H9 (cell line): Measurements from ENCODE around the gene RIOK2. TPM values are rescaled to one million over a fixed set of nuclear protein-coding genes. Genes with fewer than 3 reads are reported as not detected.

Experiments
- DNase-seq: peaks from one replicate; pipeline ENCODE4 v3.0.0-alpha.2; 2017
- H2AFZ ChIP-seq: one replicate; pipeline ENCODE4 v1.6.1; 2013; ENCODE audit warnings: mild to moderate bottlenecking, low read length, control low read depth, moderate library complexity
- H2AK5ac ChIP-seq: 2 replicates; pipeline ENCODE4 v1.6.1; 2013; ENCODE audit warnings: low read length, control low read depth, mixed read lengths; ENCODE audit not compliant: insufficient read length
- H2BK120ac ChIP-seq: one replicate; pipeline ENCODE4 v1.6.1; 2013; ENCODE audit warnings: low read depth, mild to moderate bottlenecking, low read length, control low read depth, inconsistent platforms; ENCODE audit not compliant: poor library complexity, severe bottlenecking
- H2BK12ac ChIP-seq: 2 replicates; pipeline ENCODE4 v1.6.1; 2013; ENCODE audit warnings: low read length, control low read depth, mixed read lengths, low read depth; ENCODE audit not compliant: insufficient read length
- H2BK15ac ChIP-seq: 2 replicates; pipeline ENCODE4 v1.6.1; 2013; ENCODE audit warnings: low read depth, low read length, control low read depth
- H2BK20ac ChIP-seq: one replicate; pipeline ENCODE4 v1.6.1; 2013; ENCODE audit warnings: low read depth, mild to moderate bottlenecking, low read length, control low read depth, inconsistent platforms; ENCODE audit not compliant: poor library complexity, severe bottlenecking
- H2BK5ac ChIP-seq: 2 replicates; pipeline ENCODE4 v1.6.1; 2013; ENCODE audit warnings: low read length, control low read depth, mixed read lengths; ENCODE audit not compliant: insufficient read length
- H3K14ac ChIP-seq: 2 replicates; pipeline ENCODE4 v1.6.1; 2013; ENCODE audit warnings: low read length, control low read depth; ENCODE audit not compliant: insufficient read depth
- H3K18ac ChIP-seq: 2 replicates; pipeline ENCODE4 v1.6.1; 2013; ENCODE audit warnings: low read depth, mild to moderate bottlenecking, mixed read lengths, low read length, control low read depth; ENCODE audit not compliant: insufficient read length
- H3K23ac ChIP-seq: 2 replicates; pipeline ENCODE4 v1.6.1; 2013; ENCODE audit warnings: low read length, control low read depth, mixed read lengths, low read depth; ENCODE audit not compliant: insufficient read length
- H3K23me2 ChIP-seq: 2 replicates; pipeline ENCODE4 v1.6.1; 2013; ENCODE audit warnings: low read depth, mild to moderate bottlenecking, mixed read lengths, low read length, control low read depth; ENCODE audit not compliant: insufficient read length, poor library complexity, severe bottlenecking
- H3K27ac ChIP-seq: 2 replicates; pipeline ENCODE4 v1.5.1; 2013; ENCODE audit warnings: low read length, control low read depth, mixed read lengths, low read depth; ENCODE audit not compliant: insufficient read length
- H3K27me3 ChIP-seq: 2 replicates; pipeline ENCODE4 v1.6.1; 2013; ENCODE audit warnings: low read length, control low read depth, inconsistent platforms; ENCODE audit not compliant: insufficient read depth
- H3K4ac ChIP-seq: 2 replicates; pipeline ENCODE4 v1.6.1; 2013; ENCODE audit warnings: low read depth, mild to moderate bottlenecking, control low read depth, inconsistent platforms, low read length, moderate library complexity
- H3K4me1 ChIP-seq: 2 replicates; pipeline ENCODE4 v1.6.1; 2013; ENCODE audit warnings: low read length, control low read depth, inconsistent platforms; ENCODE audit not compliant: insufficient read depth
- H3K4me2 ChIP-seq: 2 replicates; pipeline ENCODE4 v1.6.1; 2013; ENCODE audit warnings: low read length, control low read depth, mixed read lengths; ENCODE audit not compliant: insufficient read length, insufficient read depth
- H3K56ac ChIP-seq: 2 replicates; pipeline ENCODE4 v1.6.1; 2013; ENCODE audit warnings: low read depth, mild to moderate bottlenecking, mixed read lengths, low read length, control low read depth; ENCODE audit not compliant: insufficient read length
- H3K79me1 ChIP-seq: 2 replicates; pipeline ENCODE4 v1.6.1; 2013; ENCODE audit warnings: low read depth, mild to moderate bottlenecking, moderate library complexity, low read length, control low read depth, inconsistent platforms; ENCODE audit not compliant: insufficient read depth, poor library complexity, severe bottlenecking
- H3K79me2 ChIP-seq: 2 replicates; pipeline ENCODE4 v1.6.1; 2013; ENCODE audit warnings: low read length, control low read depth, inconsistent platforms; ENCODE audit not compliant: insufficient read depth
- H3K9ac ChIP-seq: 2 replicates; pipeline ENCODE4 v1.6.1; 2013; ENCODE audit warnings: low read length, control low read depth, mixed read lengths; ENCODE audit not compliant: insufficient read length; ENCODE audit errors: extremely low read depth
- H3K9me3 ChIP-seq: one replicate; pipeline ENCODE4 v1.6.1; 2013; ENCODE audit warnings: low read depth, low read length, inconsistent platforms; ENCODE audit not compliant: control insufficient read depth
- H3T11ph ChIP-seq: one replicate; pipeline ENCODE4 v1.6.1; 2013; ENCODE audit warnings: mild to moderate bottlenecking, low read length, control low read depth, inconsistent platforms
- H4K20me1 ChIP-seq: one replicate; pipeline ENCODE4 v1.6.1; 2013; ENCODE audit not compliant: control insufficient read depth, insufficient read length, insufficient read depth
- H4K5ac ChIP-seq: 2 replicates; pipeline ENCODE4 v1.6.1; 2013; ENCODE audit warnings: low read depth, mild to moderate bottlenecking, mixed read lengths, low read length, control low read depth; ENCODE audit not compliant: insufficient read length
- H4K8ac ChIP-seq: replicated peaks from 2 replicates; pipeline ENCODE4 v1.6.1; 2013; ENCODE audit warnings: low read length, control low read depth, mixed read lengths, low read depth; ENCODE audit not compliant: insufficient read length
- H4K91ac ChIP-seq: 2 replicates; pipeline ENCODE4 v1.6.1; 2013; ENCODE audit warnings: low read depth, mild to moderate bottlenecking, moderate library complexity, mixed read lengths, low read length, control low read depth; ENCODE audit not compliant: insufficient read length
- H3K27ac Mint-ChIP-seq, 3 experiments: 2 replicates in 2 of 3; 3 replicates in 1 of 3; pipeline ENCODE4 v1.8.0; 2020 to 2021; ENCODE audit warnings: mixed read lengths in 3 of 3, mild to moderate bottlenecking in 1 of 3, moderate library complexity in 1 of 3
- H3K27me3 Mint-ChIP-seq: 2 replicates; pipeline ENCODE4 v1.8.0; 2021; ENCODE audit warnings: low read depth, mild to moderate bottlenecking, moderate library complexity, mixed read lengths
- H3K36me3 Mint-ChIP-seq, 3 experiments: 2 replicates in 2 of 3; 3 replicates in 1 of 3; pipeline ENCODE4 v1.8.0; 2020 to 2021; ENCODE audit warnings: low read depth in 3 of 3, mixed read lengths in 3 of 3; ENCODE audit not compliant: insufficient read depth in 1 of 3
- H3K4me1 Mint-ChIP-seq, 2 experiments: 2 replicates each; pipeline ENCODE4 v1.8.0; 2020; ENCODE audit warnings: mixed read lengths in 2 of 2
- H3K4me3 Mint-ChIP-seq, 2 experiments: 2 replicates in 1 of 2; 3 replicates in 1 of 2; pipeline ENCODE4 v1.8.0; 2020 to 2021; ENCODE audit warnings: mild to moderate bottlenecking in 2 of 2, mixed read lengths in 2 of 2, moderate library complexity in 1 of 2
- H3K9me3 Mint-ChIP-seq, 2 experiments: 2 replicates in 1 of 2; 3 replicates in 1 of 2; pipeline ENCODE4 v1.8.0; 2020; ENCODE audit warnings: mild to moderate bottlenecking in 2 of 2, mixed read lengths in 2 of 2, moderate library complexity in 1 of 2
- WGBS: extraction: QIAGEN DNeasy Blood & Tissue Kit; methylation state at CpG from one replicate; pipeline ENCODE4 v1.1.7; 2013; ENCODE audit warnings: missing lambda C conversion rate, low lambda C conversion rate, mixed read lengths; ENCODE audit not compliant: insufficient read length; ENCODE audit errors: extremely low coverage; 5-methylcytosine and 5-hydroxymethylcytosine counted together
- total RNA-seq: library from RNA; stranded (reverse); gene quantifications from 2 replicates; pipeline ENCODE4 v1.2.1, GENCODE V29; 2021
- TF ChIP-seq, protein P1 (sequence below): fragments of 200-600 bp; sonication (generic); conservative IDR thresholded peaks from 3 replicates; pipeline ENCODE4 v1.8.0; 2021; ENCODE audit warnings: antibody characterized with exemption, mild to moderate bottlenecking

Gene RIOK2
- total RNA-seq, 1 experiment from 2014 or later: 39.5 TPM

DNA sequence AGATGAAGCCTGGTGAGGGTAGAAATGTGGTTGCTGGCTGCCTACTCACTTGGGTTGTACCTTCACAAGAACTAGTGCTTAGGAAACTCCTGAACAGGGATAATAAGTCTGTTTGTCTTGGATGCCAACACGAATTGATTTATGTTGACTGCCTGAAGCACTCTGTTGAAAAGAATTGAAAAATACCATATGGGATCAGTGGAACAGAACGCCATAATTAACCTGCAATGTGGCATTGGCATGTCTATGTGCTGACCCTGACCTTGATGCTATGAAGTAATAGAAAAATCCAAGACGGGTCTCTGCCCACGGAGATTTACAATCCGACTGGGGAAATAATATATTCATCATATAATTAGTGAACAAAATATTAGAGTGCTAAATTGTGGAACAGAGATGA is 51.1 kb downstream of the RIOK2 start:
- no peaks in the 10 kb centered on the region for H4K20me1 ChIP-seq
- no peak overlapping the region for H2AK5ac ChIP-seq
- no peak overlapping the region for H2BK120ac ChIP-seq
- H2BK15ac ChIP-seq: no peak overlapping the region
- H3K14ac ChIP-seq: no peak overlapping the region
- no peak for DNase-seq
- Mint-ChIP-seq H3K36me3 (peaks cover 0 to 3% (median 0%) of the 10 kb centered on the region in 3 experiments; a peak in 2 of 7 replicates), H3K9me3 (peaks cover 0 to 2% of the 10 kb centered on the region in 2 experiments; a peak in 1 of 5 replicates), H3K4me1 (peaks cover 15 to 20% of the 10 kb centered on the region in 2 experiments), H3K27ac (no peak overlapping the region), H3K27me3 (no peaks in the 10 kb centered on the region), H3K4me3 (no peak overlapping the region)
- H3K27ac ChIP-seq: no peak overlapping the region
- TF ChIP-seq, protein P1, sequence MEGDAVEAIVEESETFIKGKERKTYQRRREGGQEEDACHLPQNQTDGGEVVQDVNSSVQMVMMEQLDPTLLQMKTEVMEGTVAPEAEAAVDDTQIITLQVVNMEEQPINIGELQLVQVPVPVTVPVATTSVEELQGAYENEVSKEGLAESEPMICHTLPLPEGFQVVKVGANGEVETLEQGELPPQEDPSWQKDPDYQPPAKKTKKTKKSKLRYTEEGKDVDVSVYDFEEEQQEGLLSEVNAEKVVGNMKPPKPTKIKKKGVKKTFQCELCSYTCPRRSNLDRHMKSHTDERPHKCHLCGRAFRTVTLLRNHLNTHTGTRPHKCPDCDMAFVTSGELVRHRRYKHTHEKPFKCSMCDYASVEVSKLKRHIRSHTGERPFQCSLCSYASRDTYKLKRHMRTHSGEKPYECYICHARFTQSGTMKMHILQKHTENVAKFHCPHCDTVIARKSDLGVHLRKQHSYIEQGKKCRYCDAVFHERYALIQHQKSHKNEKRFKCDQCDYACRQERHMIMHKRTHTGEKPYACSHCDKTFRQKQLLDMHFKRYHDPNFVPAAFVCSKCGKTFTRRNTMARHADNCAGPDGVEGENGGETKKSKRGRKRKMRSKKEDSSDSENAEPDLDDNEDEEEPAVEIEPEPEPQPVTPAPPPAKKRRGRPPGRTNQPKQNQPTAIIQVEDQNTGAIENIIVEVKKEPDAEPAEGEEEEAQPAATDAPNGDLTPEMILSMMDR: no peak
- H3K23ac ChIP-seq: no peak overlapping the region
- no peaks in the 10 kb centered on the region for H3K79me1 ChIP-seq
- H2BK20ac ChIP-seq: no peak overlapping the region
- no peaks in the 10 kb centered on the region for H3K9me3 ChIP-seq
- H4K8ac ChIP-seq: no peak overlapping the region
- no peak overlapping the region for H3K9ac ChIP-seq
- H3K18ac ChIP-seq: no peak overlapping the region
- no peak overlapping the region for H3K4me2 ChIP-seq
- H3K4ac ChIP-seq: no peak overlapping the region
- no peak overlapping the region for H2AFZ ChIP-seq
- H3T11ph ChIP-seq: no peak overlapping the region
- H2BK5ac ChIP-seq: no peak overlapping the region
- H3K56ac ChIP-seq: no peak overlapping the region
- H4K91ac ChIP-seq: no peak overlapping the region
- WGBS: no CpG with 5 or more reads among the region's 5 CpGs
- no peaks in the 10 kb centered on the region for H3K79me2 ChIP-seq
- H2BK12ac ChIP-seq: no peak overlapping the region
- H3K23me2 ChIP-seq: no peaks in the 10 kb centered on the region
- H3K4me1 ChIP-seq: no peaks in the 10 kb centered on the region
- H4K5ac ChIP-seq: no peak overlapping the region
- H3K27me3 ChIP-seq: no peaks in the 10 kb centered on the region
